ENCODE results near the gene NPDC1. TPM values are rescaled to one million over a fixed set of nuclear protein-coding genes. Genes with fewer than 3 reads are reported as not detected.

The NPDC1 gene
- polyA plus RNA-seq, 2 of the 4 experiments (the other 2 are of a cell fraction), result 12.7 to 40.6 TPM

DNA sequence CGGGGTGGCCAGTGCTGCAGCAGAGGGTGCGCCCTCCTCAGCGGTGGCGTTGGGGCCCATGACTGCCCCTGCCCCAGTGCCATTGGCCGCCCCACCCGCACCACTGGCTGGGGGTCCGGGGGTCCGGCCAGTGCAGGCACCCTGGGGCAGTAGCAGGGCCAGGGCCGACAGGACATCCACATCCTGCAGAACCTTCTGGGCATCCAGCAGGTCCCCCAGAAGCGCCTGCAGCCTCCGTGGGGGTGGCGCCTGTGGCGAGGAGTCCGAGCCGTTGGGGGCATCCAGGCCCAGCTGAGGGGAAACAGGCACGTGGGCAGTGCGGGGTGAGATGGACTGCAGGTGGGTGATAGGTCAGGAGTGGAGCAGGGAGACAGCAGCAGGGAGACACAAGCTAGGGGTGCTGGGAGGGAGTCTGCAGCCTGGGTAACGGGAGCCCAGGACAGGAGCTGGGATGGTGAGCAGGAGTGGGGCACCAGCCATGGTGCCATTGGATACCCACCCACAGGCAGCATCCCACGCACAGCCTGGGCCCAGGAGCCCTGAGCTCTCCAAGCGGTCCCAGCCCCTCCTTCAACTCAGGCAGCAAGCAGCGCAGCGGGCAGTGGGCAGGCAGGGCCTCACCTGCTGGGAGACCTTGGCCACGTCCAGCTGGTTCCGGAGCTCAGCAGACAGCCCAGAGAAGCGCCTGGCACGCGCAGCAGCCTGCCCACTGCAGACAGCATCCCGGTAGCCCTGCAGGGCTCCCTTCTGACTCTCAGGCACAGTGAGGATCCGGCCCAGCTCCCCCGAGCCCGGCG lies 25.0 kb downstream of the NPDC1 start (continued):
- TF ChIP-seq RNF2 (IDR thresholded peaks at IDR 0.05; ENCODE audit: borderline replicate concordance, low read depth), result no peak

DNA sequence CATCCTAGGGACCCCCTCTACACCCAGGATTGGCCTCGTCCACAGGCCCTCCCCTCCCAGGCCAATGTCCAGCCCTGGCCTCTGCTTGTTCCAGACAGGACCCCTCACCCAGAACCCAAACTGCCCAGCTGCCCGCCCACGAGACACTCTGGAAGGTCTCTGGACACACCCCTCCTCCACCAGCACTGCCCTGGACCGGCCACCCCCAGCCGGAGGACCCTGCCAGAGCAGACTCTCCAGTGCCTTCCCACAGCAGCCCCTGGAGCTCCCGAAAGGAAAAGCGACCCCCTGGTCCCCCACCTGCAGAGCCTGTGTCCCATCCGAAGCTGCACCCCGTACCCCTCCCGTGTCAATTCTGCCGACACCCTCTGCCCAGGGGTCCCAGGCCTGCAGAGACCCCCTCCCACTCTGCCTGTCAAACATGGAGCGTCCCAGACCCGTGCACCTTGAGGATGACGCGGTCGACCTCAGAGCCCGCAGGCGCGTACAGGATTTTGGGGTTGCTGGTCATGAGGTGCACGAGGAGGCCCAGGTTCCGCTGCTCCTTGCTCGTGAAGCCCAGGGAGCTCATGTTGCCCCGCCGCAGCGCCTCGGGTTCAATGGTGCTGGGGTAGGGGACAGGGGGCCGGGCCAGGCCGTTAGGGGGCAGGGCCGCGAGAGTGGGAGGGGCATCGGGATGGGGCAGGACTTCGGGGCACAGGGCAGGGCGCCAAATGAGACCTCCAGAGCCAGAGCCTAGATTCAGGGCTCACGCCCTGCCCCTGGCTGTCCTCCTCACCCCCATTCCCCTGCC lies 25.9 kb downstream of the NPDC1 start:
- H3K9me3 ChIP-seq, result no peaks in the 10 kb centered on the region
- ChIA-PET POLR2A (interaction anchor here (1.0 kb wide), 1 partner anchor 28 kb away, joined by 3 read pairs; the partner anchor contains the start of gene PAXX), CTCF (interaction anchor here (0.6 to 12.9 kb wide), 7 partner anchors 10 to 101 kb away, joined by 3 to 169 read pairs (median 7); partner anchors contain the start of genes ABCA2, CLIC3 and FUT7)
- no peak for DNase-seq (ENCODE audit: low read depth in 1 of 2, low spot score in 1 of 2)
- H3K4me1 ChIP-seq, result peaks cover 8% of the 10 kb centered on the region; the same call in 2 of the 3 replicates
- H3K4me3 ChIP-seq, result no peak overlapping the region
- no peak for ATAC-seq
- WGBS (ENCODE audit: missing lambda C conversion rate), result 74% methylated on average over 3 of the region's 34 CpGs
- TF ChIP-seq MAZ (IDR thresholded peaks at IDR 0.05; ENCODE audit: borderline replicate concordance, low read depth, low read length) (no peak), RARB (CRISPR knock-in tag; IDR thresholded peaks at IDR 0.05) (no peak), MYC (IDR thresholded peaks at IDR 0.05; ENCODE audit: borderline replicate concordance, low read length) (no peak), HEYL (CRISPR knock-in tag; IDR thresholded peaks at IDR 0.05) (no peak), MAFK (IDR thresholded peaks at IDR 0.05; ENCODE audit: partially characterized antibody) (no peak), RCOR1 (IDR thresholded peaks at IDR 0.05; ENCODE audit: low read depth, low read length) (no peak), HDAC2 (IDR thresholded peaks at IDR 0.05) (no peak), FOSB (CRISPR knock-in tag; IDR thresholded peaks at IDR 0.05) (no peak), JUN (IDR thresholded peaks at IDR 0.05) (no peak), CHD4 (IDR thresholded peaks at IDR 0.05; ENCODE audit: borderline replicate concordance) (no peak), KDM5A (IDR thresholded peaks at IDR 0.05) (no peak), ZNF302 (CRISPR knock-in tag; IDR thresholded peaks at IDR 0.05) (no peak), HOXB13 (CRISPR knock-in tag; IDR thresholded peaks at IDR 0.05; ENCODE audit: low read depth) (no peak), EHF (CRISPR knock-in tag; IDR thresholded peaks at IDR 0.05) (no peak)
- TF ChIP-seq, protein P1, sequence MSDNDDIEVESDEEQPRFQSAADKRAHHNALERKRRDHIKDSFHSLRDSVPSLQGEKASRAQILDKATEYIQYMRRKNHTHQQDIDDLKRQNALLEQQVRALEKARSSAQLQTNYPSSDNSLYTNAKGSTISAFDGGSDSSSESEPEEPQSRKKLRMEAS (IDR thresholded peaks at IDR 0.05), result no peak
- TF ChIP-seq, protein P2, sequence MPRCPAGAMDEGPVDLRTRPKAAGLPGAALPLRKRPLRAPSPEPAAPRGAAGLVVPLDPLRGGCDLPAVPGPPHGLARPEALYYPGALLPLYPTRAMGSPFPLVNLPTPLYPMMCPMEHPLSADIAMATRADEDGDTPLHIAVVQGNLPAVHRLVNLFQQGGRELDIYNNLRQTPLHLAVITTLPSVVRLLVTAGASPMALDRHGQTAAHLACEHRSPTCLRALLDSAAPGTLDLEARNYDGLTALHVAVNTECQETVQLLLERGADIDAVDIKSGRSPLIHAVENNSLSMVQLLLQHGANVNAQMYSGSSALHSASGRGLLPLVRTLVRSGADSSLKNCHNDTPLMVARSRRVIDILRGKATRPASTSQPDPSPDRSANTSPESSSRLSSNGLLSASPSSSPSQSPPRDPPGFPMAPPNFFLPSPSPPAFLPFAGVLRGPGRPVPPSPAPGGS (IDR thresholded peaks at IDR 0.05), result no peak
- TF ChIP-seq, protein P3, sequence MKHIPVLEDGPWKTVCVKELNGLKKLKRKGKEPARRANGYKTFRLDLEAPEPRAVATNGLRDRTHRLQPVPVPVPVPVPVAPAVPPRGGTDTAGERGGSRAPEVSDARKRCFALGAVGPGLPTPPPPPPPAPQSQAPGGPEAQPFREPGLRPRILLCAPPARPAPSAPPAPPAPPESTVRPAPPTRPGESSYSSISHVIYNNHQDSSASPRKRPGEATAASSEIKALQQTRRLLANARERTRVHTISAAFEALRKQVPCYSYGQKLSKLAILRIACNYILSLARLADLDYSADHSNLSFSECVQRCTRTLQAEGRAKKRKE (CRISPR knock-in tag; IDR thresholded peaks at IDR 0.05; ENCODE audit: low read depth), result no peak
- no peak for FAIRE-seq
- no peak overlapping the region for H3K27ac ChIP-seq
- no peak overlapping the region for H3K4me2 ChIP-seq

DNA sequence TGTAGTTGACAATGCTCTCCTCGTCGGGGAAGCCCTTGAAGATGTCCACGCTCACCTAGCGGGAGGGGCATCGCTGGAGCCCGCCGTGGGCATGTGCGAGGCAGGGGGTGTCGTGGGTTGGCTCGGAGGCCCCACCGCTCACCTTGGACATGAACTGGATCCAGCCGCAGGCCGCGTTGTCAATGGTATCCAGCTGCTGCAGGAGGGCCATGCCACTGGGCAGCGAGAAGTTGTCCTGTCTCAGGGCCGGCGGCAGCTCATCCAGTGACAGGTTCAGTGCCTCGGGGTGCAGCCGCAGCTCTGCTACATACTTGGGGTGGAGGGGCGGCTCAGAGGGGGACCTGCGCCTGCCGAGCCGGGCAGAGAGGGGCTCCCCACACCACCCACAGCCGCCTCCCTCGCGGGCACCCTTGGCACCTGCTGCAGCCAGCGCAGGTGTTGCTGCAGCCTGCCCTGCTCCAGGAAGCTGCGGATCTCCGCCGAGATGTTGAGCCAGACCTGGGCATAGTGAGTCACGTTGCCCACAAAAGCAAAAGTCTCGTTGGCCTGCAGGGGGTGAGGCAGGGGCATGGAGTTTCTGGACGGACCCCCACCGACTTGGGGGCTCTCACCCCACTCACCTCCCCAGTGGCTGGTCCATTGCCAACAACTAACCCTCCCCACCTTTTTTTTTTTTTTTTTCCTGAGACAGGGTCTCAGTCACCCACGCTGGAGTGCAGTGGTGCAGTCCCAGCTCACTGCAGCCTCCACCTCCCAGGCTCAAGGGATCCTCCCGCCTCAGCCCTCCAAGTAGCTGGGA lies 27.0 kb downstream of the NPDC1 start:
- no peaks in the 10 kb centered on the region for H3K9me3 ChIP-seq
- DNase-seq (ENCODE audit: low read depth in 1 of 2, low spot score in 1 of 2) (no peak), FAIRE-seq (no peak), ATAC-seq (no peak)
- POLR2A ChIA-PET, result no interaction called here
- no peak overlapping the region for H3K4me2 ChIP-seq
- H3K27ac ChIP-seq, result no peak overlapping the region
- WGBS (ENCODE audit: missing lambda C conversion rate), result 89% methylated on average over 31 of the region's 36 CpGs
- H3K4me3 ChIP-seq, result no peak overlapping the region
- TF ChIP-seq RAD21 (conservative IDR thresholded peaks at IDR 0.05 in 1 of 2, IDR thresholded peaks at IDR 0.05 in 1 of 2) (no peak), RNF2 (IDR thresholded peaks at IDR 0.05; ENCODE audit: borderline replicate concordance, low read depth) (no peak), NPAS2 (CRISPR knock-in tag; IDR thresholded peaks at IDR 0.05; ENCODE audit: borderline replicate concordance) (no peak), SREBF2 (IDR thresholded peaks at IDR 0.05) (no peak), BHLHE40 (IDR thresholded peaks at IDR 0.05; ENCODE audit: low read depth, low read length) (no peak)
- CTCF ChIA-PET, result interaction anchor here (0.6 to 12.9 kb wide), 11 partner anchors 11 to 231 kb away, joined by 3 to 169 read pairs (median 5); partner anchors contain the start of genes ABCA2, AJM1, CLIC3 and FUT7
- H3K4me1 ChIP-seq, result peaks cover 8% of the 10 kb centered on the region; the same call in 2 of the 3 replicates
